Embryonic facial prominence (tissue), 1 donor: Measurements from ENCODE around the gene DYRK1A.
A peak's percentile ranks its signal among the peaks of the same experiment; 100 is the strongest.

Source experiments
- DNase-seq: peaks from one replicate; pipeline ENCODE4 v3.0.0-alpha.2; 2016; ENCODE audit errors: extremely low spot score

DYRK1A gene

DNA sequence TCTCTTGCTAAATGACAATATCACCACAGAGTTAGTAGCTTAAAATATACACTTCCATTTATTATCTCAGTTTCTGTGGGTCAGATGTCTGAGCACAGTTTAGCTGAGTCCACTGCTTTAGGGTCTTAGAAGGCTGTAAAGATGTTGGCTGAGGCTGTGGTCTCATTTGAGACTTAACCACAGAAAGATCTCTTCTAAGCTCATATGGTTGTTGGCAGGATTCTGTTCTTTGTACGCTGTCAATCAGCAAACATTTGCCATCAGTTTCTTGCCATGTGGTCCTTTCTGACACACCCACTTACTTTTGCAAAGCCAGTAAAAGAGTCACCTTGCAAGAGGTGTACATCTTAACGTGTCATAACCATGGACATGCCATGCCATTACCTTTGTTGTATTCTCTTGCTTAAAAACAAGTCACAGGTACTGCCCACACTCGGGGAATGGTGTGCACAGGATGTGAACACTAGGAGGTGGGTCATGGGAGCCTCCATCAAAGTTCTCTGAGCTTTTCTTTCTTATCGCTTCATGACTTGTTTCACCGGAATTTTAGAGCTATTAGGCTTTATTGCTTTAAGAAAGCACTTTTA lies 18.7 kb downstream of the DYRK1A start:
- no peak for DNase-seq

DNA sequence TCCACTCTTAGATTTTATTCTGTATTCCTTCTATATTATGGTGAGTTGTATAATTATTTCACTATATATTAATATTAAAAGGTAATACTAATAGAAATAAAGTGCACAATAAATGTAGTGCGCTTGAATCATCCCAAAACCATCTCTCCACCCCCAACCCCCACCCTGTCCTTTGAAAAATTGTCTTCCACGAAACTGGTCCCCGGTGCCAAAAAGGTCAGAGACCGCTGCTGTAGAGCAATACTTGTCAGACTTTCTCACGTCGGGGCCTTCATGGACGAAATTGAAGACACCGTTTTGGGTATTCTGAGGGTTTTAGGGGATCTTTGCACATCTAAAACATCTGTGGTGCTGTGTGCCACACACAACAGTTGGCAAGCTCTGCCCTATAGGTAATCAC lies 19.6 kb downstream of the DYRK1A start:
- no peak for DNase-seq

- no peak for DNase-seq
Measured at GRCh38 chr21:37389456-37389855, 22.9 kb downstream of the DYRK1A start.

- DNase-seq, result no peak
Measured at GRCh38 chr21:37391666-37392065, 25.1 kb downstream of the DYRK1A start.

DNA sequence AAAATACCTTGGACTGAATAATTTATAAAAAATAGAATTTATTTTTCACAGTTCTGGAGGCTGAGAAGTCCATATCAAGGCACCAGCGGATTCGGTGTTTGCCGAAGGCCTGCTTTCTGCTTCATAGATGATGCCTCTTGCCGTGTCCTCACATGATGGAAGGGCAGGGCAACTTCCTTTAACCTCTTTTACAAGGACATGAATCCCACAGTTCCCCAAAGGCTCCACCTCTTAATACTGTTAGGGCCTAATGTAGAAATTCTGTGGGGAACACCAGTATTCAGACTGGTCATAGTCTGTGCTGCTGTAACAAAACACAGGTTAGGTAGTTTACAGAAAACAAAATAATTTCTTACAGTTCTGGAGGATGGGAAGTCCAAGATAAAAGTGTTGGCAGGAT lies 25.9 kb downstream of the DYRK1A start:
- no peak for DNase-seq

- DNase-seq, result no peak
Measured at GRCh38 chr21:37393030-37393429, 26.5 kb downstream of the DYRK1A start.

DNA sequence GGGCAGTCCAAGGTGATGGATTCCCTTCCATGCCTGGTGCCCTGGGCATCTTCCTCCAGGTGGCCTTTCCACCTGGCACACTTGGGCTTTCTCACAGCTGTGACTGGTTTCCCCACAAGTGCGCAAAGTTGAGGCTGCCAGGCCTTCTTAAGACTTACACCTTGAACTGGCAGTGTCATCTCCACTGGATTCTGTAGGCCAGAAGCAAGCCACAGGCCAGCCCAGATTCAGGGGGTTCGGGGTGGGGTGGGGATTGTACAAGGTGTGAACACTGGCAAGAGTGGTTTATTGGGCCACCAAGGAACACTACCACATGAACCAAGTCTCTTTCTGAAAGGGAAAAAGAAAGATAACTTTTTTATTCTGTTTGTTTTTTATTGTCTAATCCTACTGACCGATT lies 27.2 kb downstream of the DYRK1A start:
- DNase-seq, result no peak

- no peak for DNase-seq
Measured at GRCh38 chr21:37395961-37396360, 29.4 kb downstream of the DYRK1A start.

DNA sequence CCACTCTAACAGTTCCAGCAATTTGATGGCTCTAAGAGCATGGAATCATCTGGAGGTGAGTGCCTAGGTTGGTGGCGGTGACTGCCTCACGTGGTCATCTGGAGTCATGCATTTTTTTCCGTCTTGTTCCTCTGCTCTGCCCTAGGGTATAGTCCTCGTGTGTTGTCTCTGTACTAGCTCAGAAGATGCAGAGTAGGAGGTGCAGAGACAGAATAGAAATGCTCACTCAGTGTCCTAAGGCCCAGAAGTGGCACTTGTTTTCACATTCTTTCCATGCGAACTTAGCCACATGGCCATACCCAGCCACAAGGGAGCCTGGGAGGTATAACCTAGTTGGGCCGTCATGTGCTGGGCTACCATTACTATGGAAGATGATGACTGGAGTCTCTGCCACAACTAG lies 30.3 kb downstream of the DYRK1A start:
- DNase-seq, result no peak

- DNase-seq, result no peak
Measured at GRCh38 chr21:37398697-37399096, 32.1 kb downstream of the DYRK1A start.

DNA sequence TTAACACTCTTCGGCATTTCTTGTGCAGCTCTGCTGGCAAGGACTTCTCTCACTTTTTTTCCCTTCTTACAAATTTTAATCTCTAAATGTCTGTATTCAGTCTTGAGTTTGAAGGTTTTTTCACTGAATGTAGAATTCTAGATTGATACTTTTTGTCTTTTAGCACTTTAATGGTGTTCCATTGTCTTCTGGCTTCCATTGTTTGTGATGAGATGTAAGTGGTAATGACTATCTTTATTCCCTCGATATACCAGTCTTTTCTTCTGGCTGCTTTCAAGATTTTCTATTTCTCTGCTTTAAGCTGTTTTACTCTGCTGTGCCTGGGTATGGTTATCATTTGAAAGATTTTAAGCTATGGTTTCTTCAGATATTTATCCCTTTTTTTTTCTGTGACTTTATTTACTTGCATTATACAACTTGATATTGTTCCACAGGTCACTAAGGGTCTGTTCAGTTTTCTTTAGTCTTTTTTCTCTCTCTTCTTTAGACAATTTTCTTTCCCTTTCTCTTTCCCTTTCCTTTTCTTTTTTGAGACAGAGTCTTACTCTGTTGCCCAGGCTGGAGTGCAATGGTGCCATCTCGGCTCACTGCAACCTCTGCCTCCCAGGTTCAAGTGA lies 35.8 kb downstream of the DYRK1A start:
- DNase-seq, result no peak

GRCh38 chr21:37405629-37406028 lies 39.1 kb downstream of the DYRK1A start:
- DNase-seq, result no peak

DNA sequence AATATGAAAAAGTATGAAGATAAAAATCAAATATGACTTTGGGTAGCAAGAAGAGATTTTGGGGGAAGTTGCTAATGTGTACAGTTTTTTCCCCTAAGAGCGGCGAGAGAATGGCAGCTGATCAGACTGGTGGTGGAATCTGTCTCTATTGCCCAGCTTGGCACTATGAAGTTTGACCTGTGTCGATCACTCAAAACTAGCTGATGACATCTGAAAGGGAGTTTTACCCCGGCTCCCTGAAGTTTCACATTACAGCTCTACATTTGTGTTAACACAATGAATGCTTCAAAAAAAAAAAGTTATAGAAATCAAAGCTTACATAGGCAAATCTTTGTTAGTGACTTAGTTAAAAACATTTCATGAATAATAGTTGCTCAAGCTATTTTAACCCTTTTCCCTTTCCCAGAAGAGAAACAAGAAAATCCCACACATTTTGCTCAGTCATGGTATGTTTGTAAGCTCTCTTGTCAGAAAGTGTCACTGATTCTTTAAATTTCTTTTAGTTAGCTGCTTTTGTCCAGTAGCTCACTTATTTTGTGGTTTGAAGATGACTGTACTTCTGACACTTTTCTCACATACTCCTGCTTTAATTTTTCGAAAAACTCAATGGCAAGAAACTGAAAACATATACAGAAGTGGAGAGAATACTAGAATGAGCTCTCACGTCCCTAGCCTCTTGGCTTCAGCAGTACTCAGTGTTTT lies 41.3 kb downstream of the DYRK1A start:
- no peak for DNase-seq

DNA sequence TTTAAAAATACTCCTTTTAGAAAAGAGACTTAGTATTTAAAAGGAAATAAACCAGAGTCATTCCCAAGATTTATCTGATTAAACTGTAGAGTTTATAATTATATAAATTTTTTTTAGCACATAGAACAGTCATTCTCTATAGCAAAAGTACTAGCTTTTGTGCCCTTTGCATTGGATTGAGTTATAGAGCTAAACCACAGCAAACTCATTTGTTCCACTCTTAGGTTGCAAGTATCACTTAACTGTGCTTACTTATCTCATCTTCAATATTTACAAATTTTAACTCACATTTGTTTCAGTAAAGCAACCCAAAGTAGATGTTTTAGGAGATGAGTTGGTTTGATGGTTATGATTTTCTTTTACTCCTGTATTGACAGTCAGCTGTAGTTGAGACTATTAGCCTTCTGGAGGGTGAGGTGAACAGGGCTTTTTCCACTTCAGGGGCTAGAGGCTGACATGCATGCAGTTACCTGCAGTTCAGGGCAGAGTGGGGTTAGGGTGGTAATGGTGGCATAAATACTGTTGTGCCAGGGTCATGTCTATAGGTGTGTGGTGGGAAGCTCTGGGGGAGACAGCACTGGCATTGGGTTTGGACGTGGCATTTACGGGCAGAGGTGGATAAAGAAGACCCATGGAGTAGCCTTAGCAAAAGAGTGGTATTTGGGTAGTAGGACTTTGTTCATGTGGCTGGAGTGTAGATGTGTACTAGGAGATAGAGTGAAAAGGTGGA lies 42.1 kb downstream of the DYRK1A start:
- DNase-seq, result no peak

DNA sequence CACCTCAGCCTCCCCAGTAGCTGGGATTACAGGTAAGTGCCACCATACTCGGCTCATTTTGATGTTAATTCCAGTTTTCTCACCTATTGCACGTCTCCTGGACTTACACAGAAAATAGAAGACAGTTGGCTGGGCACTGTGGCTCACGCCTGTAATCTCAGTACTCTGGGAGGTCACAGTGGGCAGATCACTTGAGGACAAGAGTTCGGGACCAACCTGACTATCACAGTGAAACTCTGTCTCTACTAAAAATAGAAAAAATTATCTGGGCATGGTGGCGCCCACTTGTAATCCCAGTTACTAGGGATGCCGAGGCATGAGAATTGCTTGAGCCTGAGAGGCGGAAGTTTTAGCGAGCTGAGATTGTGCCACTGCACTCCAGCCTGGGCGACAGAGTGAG lies 44.1 kb downstream of the DYRK1A start:
- DNase-seq, result no peak

DNA sequence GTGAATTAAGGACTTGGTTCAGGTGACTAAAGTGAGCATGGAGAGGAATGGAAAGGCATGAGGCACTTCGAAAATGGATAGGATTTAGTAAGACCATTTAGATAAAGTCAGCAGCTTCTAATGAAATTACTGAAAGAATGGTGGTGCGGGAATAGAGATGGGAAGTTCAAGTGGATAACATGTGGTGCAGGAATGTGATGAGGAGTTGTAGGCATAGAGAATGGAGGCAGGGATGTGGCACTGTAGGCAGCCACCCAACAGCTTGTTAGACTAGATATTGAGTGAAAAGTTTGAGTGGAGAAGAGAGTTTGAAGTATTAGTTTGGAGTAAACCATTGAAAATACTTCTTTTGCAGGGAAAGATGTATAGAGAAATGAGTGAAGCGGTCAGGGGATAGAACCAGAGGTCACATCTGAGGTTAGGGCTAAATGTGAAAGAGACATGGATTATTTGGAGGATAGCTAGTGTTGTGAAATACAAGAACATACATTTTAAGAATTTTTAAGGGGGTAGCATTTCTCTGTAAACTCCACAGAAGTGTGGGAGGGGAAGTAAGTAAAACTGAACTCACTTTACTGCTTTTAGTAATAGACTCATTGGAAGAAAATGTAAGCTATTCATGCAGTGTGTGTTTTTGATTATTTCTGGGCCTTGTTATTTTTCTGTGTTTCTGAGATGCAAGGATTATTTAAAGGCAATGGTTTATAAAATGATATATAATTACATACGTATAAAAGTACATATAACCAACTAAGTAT lies 46.2 kb downstream of the DYRK1A start:
- DNase-seq, result peak; percentile 26

DNA sequence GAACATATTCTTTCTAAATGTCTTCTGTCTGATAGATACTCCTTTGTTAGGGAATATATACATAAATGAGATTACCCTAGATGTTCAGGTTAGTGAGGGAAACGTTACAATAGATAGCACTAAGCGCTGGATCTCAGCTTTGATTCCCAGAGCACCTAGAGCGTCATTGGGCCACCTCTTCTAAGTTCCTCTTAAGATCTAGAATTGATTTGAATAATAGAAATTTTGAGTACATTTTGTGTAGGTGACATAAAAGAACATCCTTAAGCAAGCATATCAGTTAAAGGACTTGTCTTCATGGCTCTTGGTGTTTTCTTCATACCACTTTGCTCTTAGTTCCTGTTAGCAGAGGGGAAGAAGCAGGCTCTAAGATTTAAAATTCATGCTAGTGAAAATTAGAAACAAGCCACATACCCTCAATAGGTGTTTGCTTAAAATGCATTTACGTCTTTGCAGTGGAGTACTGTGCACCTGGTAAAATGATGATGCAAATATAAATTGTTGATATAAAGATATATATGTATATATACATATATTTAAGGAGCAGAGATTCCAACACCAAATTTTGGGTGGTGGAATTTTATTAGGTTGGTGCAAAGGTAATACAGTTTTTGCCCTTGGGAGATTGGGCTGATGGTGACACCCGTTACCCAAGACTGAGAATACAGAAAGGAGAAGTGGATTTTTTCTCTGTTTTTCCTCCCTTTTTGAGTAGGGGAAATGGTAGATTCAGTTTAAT lies 47.1 kb downstream of the DYRK1A start:
- DNase-seq, result no peak

GRCh38 chr21:37414292-37415253 lies 48.0 kb downstream of the DYRK1A start:
- no peak for DNase-seq

- DNase-seq, result no peak
Measured at GRCh38 chr21:37415939-37416338, 49.4 kb downstream of the DYRK1A start.

- no peak for DNase-seq
Measured at GRCh38 chr21:37416914-37417313, 50.3 kb downstream of the DYRK1A start.
